Esophagus (tissue), 2 donors: Measurements from ENCODE around the gene KIF26A. TPM values are rescaled to one million over a fixed set of nuclear protein-coding genes. Genes with fewer than 3 reads are reported as not detected.

Source experiments
- H3K27ac ChIP-seq, 2 donors: one replicate each; pipeline ENCODE4 v1.5.1; 2013; ENCODE audit warnings: low read depth in 2 of 2, mild to moderate bottlenecking in 2 of 2, inconsistent platforms in 1 of 2, low read length in 1 of 2, moderate library complexity in 1 of 2
- H3K27me3 ChIP-seq, 2 donors: one replicate each; pipeline ENCODE4 v1.6.1; 2013; ENCODE audit warnings: low read length in 2 of 2, control low read depth in 1 of 2, mild to moderate bottlenecking in 1 of 2; ENCODE audit not compliant: insufficient read depth in 2 of 2, control insufficient read depth in 1 of 2
- H3K36me3 ChIP-seq, 2 donors: one replicate each; pipeline ENCODE4 v1.6.1; 2013; ENCODE audit warnings: low read length in 1 of 2; ENCODE audit not compliant: control insufficient read depth in 2 of 2, insufficient read depth in 2 of 2
- H3K4me1 ChIP-seq, 2 donors: one replicate each; pipeline ENCODE4 v1.6.1; 2013; ENCODE audit warnings: low read length in 1 of 2; ENCODE audit not compliant: control insufficient read depth in 2 of 2, insufficient read depth in 2 of 2
- H3K4me3 ChIP-seq, 2 donors: one replicate each; pipeline ENCODE4 v1.5.1; 2013; ENCODE audit warnings: low read length in 2 of 2, mild to moderate bottlenecking in 2 of 2, low read depth in 1 of 2, moderate library complexity in 1 of 2
- H3K9me3 ChIP-seq, 2 donors: one replicate each; pipeline ENCODE4 v1.6.1; 2013; ENCODE audit warnings: mild to moderate bottlenecking in 2 of 2, low read depth in 1 of 2, low read length in 1 of 2, moderate library complexity in 1 of 2; ENCODE audit not compliant: control insufficient read depth in 2 of 2, insufficient read depth in 1 of 2
- whole genome bisulfite sequencing, 2 donors: extraction: QIAGEN DNeasy Blood & Tissue Kit; methylation state at CpG; one replicate each; pipeline ENCODE4 v1.1.7; 2013; 5-methylcytosine and 5-hydroxymethylcytosine counted together
- polyA plus RNA-seq, 2 donors: library from polyadenylated mRNA; stranded (reverse); fragments of 200-250 nt; gene quantifications; one replicate each; pipeline ENCODE4 v1.2.3, GENCODE V29; 2013
- donor health status: healthy with polysubstance abuse.
- donor health status: Bipolar disorder and iron deficiency.

The KIF26A gene
- 1 to 10 TPM in 1 of 2 donors, under 1 TPM in 1; 0.73 to 1.8 TPM for polyA plus RNA-seq

GRCh38 chr14:104138098-104138717 lies at the start of gene KIF26A:
Gene KIF26A, plus strand, starts transcription at chr14:104138587. Its CDS starts 136 bp downstream, at chr14:104138723.
- Histone ChIP-seq H3K36me3 (no peaks in the 10 kb centered on the region), H3K27me3 (peaks cover 9 to 10% of the 10 kb centered on the region in 2 donors), H3K4me3 (peak within 1 kb of the TSS; percentile 32 to 38), H3K9me3 (no peaks in the 10 kb centered on the region), H3K4me1 (peaks cover 11 to 13% of the 10 kb centered on the region in 2 donors), H3K27ac (no peak within 1 kb of the TSS)
- 0 to 1% methylated on average over 63 to 77 of the region's 77 CpGs for WGBS, 2 donors

GRCh38 chr14:104090071-104090748 lies 48.2 kb upstream of the KIF26A start:
- no peaks in the 10 kb centered on the region for H3K27me3 ChIP-seq
- 86 to 87% methylated on average over 20 of the region's 20 CpGs for WGBS, 2 donors

GRCh38 chr14:104091061-104091926 lies 47.1 kb upstream of the KIF26A start:
- Histone ChIP-seq H3K9me3 (no peaks in the 10 kb centered on the region), H3K27ac (no peak overlapping the region), H3K27me3 (no peaks in the 10 kb centered on the region), H3K4me1 (peaks cover 4 to 6% of the 10 kb centered on the region in 2 donors), H3K36me3 (no peaks in the 10 kb centered on the region), H3K4me3 (no peak overlapping the region)
- whole genome bisulfite sequencing, 2 donors = 53 to 54% methylated on average over 26 of the region's 26 CpGs

More at GRCh38 chr14:104090071-104090748, 48.2 kb upstream of the KIF26A start:
- H3K4me3 ChIP-seq = no peak overlapping the region
- H3K4me1 ChIP-seq = peaks cover 4 to 8% of the 10 kb centered on the region in 2 donors
- no peaks in the 10 kb centered on the region for H3K9me3 ChIP-seq
- H3K36me3 ChIP-seq = no peaks in the 10 kb centered on the region
- no peak overlapping the region for H3K27ac ChIP-seq

- H3K9me3 ChIP-seq = no peaks in the 10 kb centered on the region
- H3K4me3 ChIP-seq = no peak overlapping the region
- no peaks in the 10 kb centered on the region for H3K27me3 ChIP-seq
- H3K27ac ChIP-seq = no peak overlapping the region
- no peaks in the 10 kb centered on the region for H3K36me3 ChIP-seq
- WGBS, 2 donors = 74 to 79% methylated on average over 22 to 23 of the region's 23 CpGs
- peaks cover 4 to 6% of the 10 kb centered on the region in 2 donors for H3K4me1 ChIP-seq
Observed at GRCh38 chr14:104091927-104092771, 46.2 kb upstream of the KIF26A start.

- Histone ChIP-seq H3K36me3 (no peaks in the 10 kb centered on the region), H3K4me3 (no peak overlapping the region), H3K9me3 (no peaks in the 10 kb centered on the region), H3K27me3 (no peaks in the 10 kb centered on the region), H3K4me1 (peaks cover 4 to 6% of the 10 kb centered on the region in 2 donors), H3K27ac (no peak overlapping the region)
- 59 to 67% methylated on average over 10 to 11 of the region's 11 CpGs for WGBS, 2 donors
Observed at GRCh38 chr14:104092931-104093365, 45.4 kb upstream of the KIF26A start.

- Histone ChIP-seq H3K36me3 (no peaks in the 10 kb centered on the region), H3K27ac (no peak overlapping the region), H3K27me3 (no peaks in the 10 kb centered on the region), H3K4me3 (no peak overlapping the region), H3K4me1 (peaks cover 4 to 8% of the 10 kb centered on the region in 2 donors), H3K9me3 (no peaks in the 10 kb centered on the region)
- WGBS, 2 donors = 54 to 59% methylated on average over 18 of the region's 18 CpGs
Observed at GRCh38 chr14:104093366-104094055, 44.9 kb upstream of the KIF26A start.

GRCh38 chr14:104094056-104094708 lies 44.2 kb upstream of the KIF26A start:
- Histone ChIP-seq H3K36me3 (no peaks in the 10 kb centered on the region), H3K4me1 (peaks cover 4 to 9% of the 10 kb centered on the region in 2 donors), H3K27me3 (no peaks in the 10 kb centered on the region), H3K27ac (no peak overlapping the region), H3K4me3 (no peak overlapping the region), H3K9me3 (no peaks in the 10 kb centered on the region)
- 55 to 59% methylated on average over 20 of the region's 20 CpGs for WGBS, 2 donors

GRCh38 chr14:104094709-104095425 lies 43.5 kb upstream of the KIF26A start:
- 45% methylated on average over 35 of the region's 35 CpGs for WGBS, 2 donors
- Histone ChIP-seq H3K27ac (no peak overlapping the region), H3K9me3 (no peaks in the 10 kb centered on the region), H3K4me1 (peaks cover 4 to 15% of the 10 kb centered on the region in 2 donors), H3K27me3 (no peaks in the 10 kb centered on the region), H3K4me3 (no peak overlapping the region), H3K36me3 (no peaks in the 10 kb centered on the region)
